CD4-positive, alpha-beta T cell treated with Interleukin-15 for 1 hour (primary cell): Measurements from ENCODE around the gene BCOR.

Source experiments
- DNase-seq: peaks from one replicate; pipeline ENCODE4 v3.0.0-alpha.2; 2020

BCOR gene

GRCh38 chrX:40061871-40062524 is 35.8 kb downstream of the BCOR start:
- DNase-seq, result no peak

GRCh38 chrX:40061005-40061404 is 36.8 kb downstream of the BCOR start:
- no peak for DNase-seq

GRCh38 chrX:40060356-40060845 is 37.4 kb downstream of the BCOR start:
- no peak for DNase-seq

DNA sequence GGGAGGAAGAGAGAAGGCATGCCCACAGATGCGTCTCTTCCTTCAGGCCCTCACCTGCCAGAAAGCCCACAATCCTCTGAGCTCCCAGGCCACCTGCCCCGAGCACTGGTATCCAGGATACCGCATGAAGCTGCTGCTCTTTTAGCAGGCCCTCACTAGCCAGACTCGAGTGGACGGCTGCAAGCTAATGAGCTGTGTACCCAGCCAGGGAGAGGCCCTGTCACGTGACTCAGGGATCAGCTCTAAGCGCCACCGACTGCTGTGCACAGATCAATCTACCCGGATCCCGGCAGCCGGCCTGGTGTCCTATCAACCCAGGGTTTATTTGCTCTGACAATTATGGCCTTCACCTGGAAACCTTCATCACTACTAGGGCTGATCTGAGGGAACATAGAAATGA is 39.0 kb downstream of the BCOR start:
- DNase-seq, result no peak

GRCh38 chrX:40057405-40057804 is 40.4 kb downstream of the BCOR start:
- DNase-seq, result no peak

DNA sequence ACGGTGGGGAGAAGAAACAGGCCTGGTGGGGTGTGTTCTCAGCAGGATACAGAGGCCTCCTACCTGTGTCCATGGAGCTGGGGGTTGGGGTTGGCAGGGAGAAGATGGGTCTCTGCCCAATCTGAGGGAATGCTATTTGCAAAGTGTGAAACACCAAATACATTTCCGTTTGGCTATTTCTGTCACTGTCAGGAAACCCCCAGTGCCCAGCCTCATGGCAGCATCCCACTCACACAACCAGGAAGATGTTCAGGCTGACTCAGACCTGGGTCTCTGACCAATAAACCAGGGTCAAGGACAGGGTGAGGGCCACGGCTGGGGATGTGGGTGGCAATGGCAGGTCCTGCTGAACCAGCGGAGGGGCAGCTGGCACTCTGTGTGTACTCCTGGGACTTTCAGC is 41.3 kb downstream of the BCOR start:
- no peak for DNase-seq

DNA sequence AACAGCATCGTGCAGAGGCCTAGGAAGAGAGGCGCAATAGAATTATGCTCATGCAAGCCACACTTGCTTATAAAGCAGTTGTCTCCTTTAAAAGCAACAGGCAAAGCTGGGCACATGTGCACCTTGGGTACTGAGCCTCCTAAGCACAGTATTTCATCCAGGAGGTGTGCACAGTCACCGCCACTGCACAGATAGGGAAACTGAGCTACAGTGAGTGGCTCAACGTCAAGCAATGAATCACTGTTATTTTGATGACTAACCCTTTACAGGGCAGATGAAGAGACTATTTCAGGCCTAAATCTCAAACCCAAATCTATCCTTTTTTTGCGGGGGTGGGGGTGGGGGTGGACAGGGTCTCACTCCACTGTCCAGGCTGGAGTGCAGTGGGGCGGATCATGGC is 42.3 kb downstream of the BCOR start:
- no peak for DNase-seq

DNA sequence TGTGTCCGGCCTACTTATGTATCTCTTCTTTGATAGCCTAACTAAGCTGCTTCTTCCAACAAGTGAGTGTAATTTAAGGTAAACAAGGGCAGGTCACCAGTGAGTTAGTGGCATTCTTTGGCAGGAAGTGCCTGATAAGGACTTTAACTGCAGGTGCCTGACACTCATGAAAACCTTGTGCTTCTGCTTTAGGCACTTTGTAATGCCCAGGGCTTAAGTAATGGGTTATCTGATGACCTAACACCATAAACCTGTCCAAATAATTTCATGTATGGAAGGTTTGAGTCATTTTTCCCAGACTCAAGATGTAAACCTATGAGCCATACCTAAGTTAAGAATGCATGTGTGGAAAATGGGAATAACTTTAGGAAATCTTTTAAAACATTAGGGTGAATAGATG is 43.0 kb downstream of the BCOR start:
- DNase-seq, result no peak

DNA sequence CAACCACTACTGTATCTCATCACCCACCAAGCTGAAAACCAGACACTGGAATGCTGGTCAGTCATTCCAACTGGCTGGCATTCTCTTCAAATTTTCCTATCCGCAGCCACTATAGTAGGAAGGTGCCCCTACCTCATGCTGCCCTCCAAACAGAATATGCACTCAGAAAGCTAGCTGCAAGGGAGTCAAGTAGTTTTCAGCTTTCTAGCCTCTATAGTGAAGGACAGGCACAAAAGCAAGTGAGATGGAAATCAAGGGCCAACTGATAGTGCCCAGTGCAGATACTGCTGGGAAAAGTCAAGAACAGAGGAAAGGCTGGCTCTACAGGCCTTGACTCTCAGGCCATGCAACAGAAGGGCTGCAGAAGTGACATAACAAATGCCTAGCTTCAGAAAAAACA is 47.2 kb downstream of the BCOR start:
- DNase-seq, result no peak

GRCh38 chrX:40049084-40049641 is 48.6 kb downstream of the BCOR start:
- DNase-seq, result no peak

GRCh38 chrX:40047485-40047884 is 50.3 kb downstream of the BCOR start:
- no peak for DNase-seq

GRCh38 chrX:40043895-40044294 is 53.9 kb downstream of the BCOR start:
- no peak for DNase-seq

DNA sequence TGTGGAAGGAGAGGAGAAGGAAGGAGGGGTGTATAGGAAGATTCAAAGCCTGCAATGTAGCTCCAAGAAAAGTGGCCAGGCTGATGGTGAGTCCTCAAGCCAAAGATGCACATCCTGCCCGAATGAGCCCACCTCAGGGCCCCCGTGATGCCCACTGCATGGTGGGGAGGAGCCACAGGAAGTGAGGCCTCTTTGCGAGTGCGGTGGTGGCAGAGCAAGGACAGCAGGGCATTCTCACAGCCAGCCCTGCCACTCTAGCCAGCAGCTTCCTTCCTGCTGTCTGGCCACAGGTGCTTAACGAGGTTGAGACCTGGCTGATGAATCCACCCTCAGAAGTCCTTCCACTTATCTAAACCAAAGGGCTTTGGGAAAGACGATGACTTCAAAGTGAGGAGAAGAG is 55.8 kb downstream of the BCOR start:
- DNase-seq, result no peak

DNA sequence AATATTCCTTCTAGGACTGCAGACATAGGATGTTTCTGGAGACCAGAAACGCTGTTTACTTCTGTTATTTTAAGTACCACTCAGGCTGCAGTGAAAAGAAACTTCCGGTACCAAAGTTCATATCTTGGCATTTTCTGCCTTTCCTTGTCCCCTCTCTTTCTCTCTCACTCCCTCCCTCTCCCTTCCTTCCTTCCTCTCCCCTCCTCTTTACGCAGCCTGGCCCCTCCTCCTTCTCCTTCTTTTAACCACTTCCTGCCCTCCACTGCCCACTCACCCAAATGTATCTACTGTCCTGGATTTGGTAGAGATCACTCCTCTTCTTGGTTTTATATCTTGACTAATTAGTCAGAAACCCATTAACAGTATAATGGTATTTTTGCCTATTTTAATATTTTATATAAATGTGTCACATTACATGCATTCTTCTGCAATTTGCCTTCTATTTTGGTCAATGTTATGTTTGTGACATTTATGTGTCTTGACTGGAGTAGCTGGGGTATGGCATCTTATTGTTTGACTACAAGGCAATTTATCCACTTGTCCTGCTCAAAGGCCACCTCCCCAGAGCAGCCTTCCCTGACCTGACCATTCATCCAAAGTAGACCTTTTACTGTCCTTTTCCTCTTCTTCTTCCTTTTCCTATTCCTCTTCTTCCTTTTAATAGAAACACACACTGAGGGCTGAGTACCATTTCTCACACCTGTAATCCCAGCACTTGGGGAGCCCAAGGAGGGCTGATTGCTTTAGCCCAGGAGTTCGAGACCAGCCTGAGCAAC is 56.9 kb downstream of the BCOR start:
- no peak for DNase-seq

- no peak for DNase-seq
Measured at GRCh38 chrX:40039887-40040286, 57.9 kb downstream of the BCOR start.

DNA sequence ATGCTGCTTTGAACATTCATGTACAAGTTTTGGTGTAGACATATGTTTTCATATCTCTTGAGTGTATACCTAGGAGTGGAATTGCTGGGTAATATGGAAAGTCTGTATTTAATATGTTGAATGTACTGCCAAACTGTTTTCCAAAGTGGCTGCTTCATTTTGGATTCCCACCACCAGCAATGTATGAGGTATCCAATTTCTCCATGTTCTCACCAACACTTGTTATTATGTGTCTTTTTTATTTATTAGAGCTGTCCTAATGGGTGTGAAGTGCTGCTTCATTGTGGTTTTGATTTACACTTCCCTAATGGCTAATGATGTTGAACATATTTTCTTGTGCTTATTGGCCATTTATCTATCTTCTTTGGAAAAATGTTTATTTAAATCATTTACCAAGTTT is 60.4 kb downstream of the BCOR start:
- no peak for DNase-seq

DNA sequence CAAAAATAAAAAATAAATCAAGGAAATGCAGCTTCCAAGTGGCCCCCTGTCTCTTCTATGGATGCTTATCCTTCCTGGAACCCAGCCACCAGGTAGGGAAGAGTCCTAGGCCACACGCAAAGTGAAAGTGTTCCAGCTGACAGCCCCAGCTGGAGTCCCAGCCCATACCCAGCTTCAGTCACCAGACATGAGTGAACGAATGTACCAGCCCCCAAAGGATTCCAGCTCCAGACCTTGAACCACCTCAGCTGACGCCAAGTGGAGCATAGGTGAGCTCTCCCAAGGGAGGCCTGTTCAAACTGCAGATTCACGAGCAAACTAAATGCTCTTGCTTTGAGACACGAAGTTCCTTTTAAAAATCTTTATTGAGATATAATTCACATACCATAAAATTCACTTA is 62.0 kb downstream of the BCOR start:
- no peak for DNase-seq

DNA sequence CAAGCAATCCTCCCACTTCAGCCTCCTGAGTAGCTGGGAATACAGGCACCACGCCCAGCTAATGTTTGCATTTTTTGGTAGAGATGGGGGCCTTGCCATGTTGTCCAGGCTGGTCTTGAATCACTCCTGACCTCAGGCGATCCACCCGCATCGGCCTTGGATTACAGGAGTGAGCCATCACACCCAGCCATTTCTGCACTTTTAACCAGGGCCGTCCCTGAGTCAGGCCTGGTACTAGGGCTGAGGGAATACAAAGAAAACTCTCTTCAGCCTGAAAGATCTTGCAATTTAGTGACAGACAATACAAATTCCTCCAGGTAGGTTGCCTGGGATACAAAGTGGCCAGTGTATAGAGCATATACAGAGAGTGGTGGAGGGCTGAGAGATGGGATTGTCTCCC is 65.8 kb downstream of the BCOR start:
- DNase-seq, result no peak

GRCh38 chrX:40030205-40030604 is 67.6 kb downstream of the BCOR start:
- DNase-seq, result no peak

DNA sequence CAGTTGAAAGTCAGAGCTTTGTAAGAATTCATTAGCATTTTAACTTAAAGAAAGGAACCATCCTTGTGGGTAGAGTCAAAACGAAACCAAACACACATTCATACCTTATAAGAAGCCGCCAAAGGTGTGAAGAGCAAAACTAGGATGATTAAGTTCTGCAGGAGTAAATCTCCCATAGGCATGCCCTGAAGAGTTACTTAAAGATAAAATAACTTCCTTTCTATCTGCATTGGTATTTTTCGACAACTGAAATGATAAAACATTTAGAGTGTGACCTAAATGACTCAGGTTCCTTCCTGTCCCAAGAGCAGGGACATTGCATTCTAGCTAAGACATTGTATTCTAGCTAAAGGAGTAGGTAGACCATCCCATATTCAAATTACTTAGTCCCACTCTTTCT is 75.3 kb downstream of the BCOR start:
- DNase-seq, result no peak

GRCh38 chrX:40021647-40022046 is 76.1 kb downstream of the BCOR start:
- no peak for DNase-seq

- DNase-seq, result no peak
Measured at GRCh38 chrX:40019541-40019940, 78.2 kb downstream of the BCOR start.

DNA sequence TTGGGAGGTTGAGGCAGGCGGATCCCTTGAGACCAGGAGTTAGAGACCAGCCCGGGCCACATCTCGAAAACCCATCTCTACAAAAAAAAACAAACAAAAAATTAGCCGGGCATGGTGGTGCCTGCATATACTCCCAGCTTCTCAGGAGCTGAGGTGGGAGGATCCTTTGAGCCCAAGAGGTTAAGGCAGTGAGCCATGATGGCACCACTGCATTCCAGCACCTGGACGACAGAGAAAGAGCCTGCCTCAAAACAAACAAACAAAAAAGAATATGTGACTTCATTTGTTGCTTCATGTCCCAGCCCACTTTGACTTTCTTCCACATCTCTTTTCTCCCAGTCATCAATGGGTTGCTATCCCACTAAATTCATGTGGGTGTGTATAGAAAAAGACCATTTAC is 79.7 kb downstream of the BCOR start:
- no peak for DNase-seq

- no peak for DNase-seq
Measured at GRCh38 chrX:40016749-40017148, 81.0 kb downstream of the BCOR start.
